DOHH2 (cell line): ENCODE data around the gene KIF26B.

Experiments used
- H3F3A ChIP-seq: fragments of 200-600 bp; sonication (generic), shearing (Covaris generic); 2 replicates; pipeline ENCODE4 v1.6.0; 2016; ENCODE audit warnings: antibody characterized with exemption, mild to moderate bottlenecking; ENCODE audit not compliant: control insufficient read depth, insufficient read depth
- H3K27ac ChIP-seq: fragments of 200-600 bp; sonication (generic); 2 replicates; pipeline ENCODE4 v1.5.1; 2014; ENCODE audit warnings: low read depth, mild to moderate bottlenecking, low read length, moderate library complexity
- H3K27me3 ChIP-seq: fragments of 200-600 bp; sonication (generic); 2 replicates; pipeline ENCODE4 v1.6.1; 2014; ENCODE audit warnings: mild to moderate bottlenecking, low read length, mixed read lengths; ENCODE audit not compliant: control insufficient read depth
- H3K36me3 ChIP-seq: fragments of 200-600 bp; sonication (generic); 2 replicates; pipeline ENCODE4 v1.6.1; 2014; ENCODE audit warnings: mild to moderate bottlenecking, low read length, moderate library complexity, mixed read lengths; ENCODE audit not compliant: control insufficient read depth
- H3K4me1 ChIP-seq: fragments of 200-600 bp; sonication (generic); 2 replicates; pipeline ENCODE4 v1.6.1; 2014; ENCODE audit warnings: mild to moderate bottlenecking, low read length, mixed read lengths; ENCODE audit not compliant: control insufficient read depth
- H3K4me2 ChIP-seq: fragments of 200-600 bp; sonication (generic); 2 replicates; pipeline ENCODE4 v1.6.0; 2014; ENCODE audit warnings: mild to moderate bottlenecking, low read length, moderate library complexity
- H3K4me3 ChIP-seq: fragments of 200-600 bp; sonication (generic); 2 replicates; pipeline ENCODE4 v1.5.1; 2014; ENCODE audit warnings: mild to moderate bottlenecking, low read length, mixed read lengths
- H3K79me2 ChIP-seq: fragments of 200-600 bp; sonication (generic); 2 replicates; pipeline ENCODE4 v1.6.1; 2014; ENCODE audit warnings: mild to moderate bottlenecking, low read length, mixed read lengths; ENCODE audit not compliant: control insufficient read depth
- H3K9me2 ChIP-seq: fragments of 200-600 bp; sonication (generic); replicated peaks from 2 replicates; pipeline ENCODE4 v1.6.1; 2014; ENCODE audit warnings: mild to moderate bottlenecking, low read length, mixed read lengths; ENCODE audit not compliant: control insufficient read depth
- H3K9me3 ChIP-seq: fragments of 200-600 bp; sonication (generic); 2 replicates; pipeline ENCODE4 v1.6.1; 2014; ENCODE audit warnings: antibody characterized with exemption, low read length, mixed read lengths; ENCODE audit not compliant: control insufficient read depth, insufficient read depth
- H4K20me1 ChIP-seq: fragments of 200-600 bp; sonication (generic); 2 replicates; pipeline ENCODE4 v1.6.0; 2014; ENCODE audit warnings: low read depth, mild to moderate bottlenecking, antibody characterized with exemption, low read length, moderate library complexity; ENCODE audit not compliant: control insufficient read depth, insufficient read depth
- CTCF ChIP-seq: fragments of 200-600 bp; sonication (generic); IDR thresholded peaks from one replicate; pipeline ENCODE4 v1.5.1; 2014; ENCODE audit warnings: antibody characterized with exemption, mild to moderate bottlenecking, low read depth, low read length; ENCODE audit not compliant: poor library complexity, severe bottlenecking
- EZH2phosphoT487 ChIP-seq: fragments of 200-600 bp; sonication (generic); IDR thresholded peaks from 2 replicates; pipeline ENCODE4 v1.6.1; 2017; ENCODE audit warnings: borderline replicate concordance, mild to moderate bottlenecking, antibody characterized with exemption, low read length, moderate library complexity, mixed read lengths

Gene KIF26B

DNA sequence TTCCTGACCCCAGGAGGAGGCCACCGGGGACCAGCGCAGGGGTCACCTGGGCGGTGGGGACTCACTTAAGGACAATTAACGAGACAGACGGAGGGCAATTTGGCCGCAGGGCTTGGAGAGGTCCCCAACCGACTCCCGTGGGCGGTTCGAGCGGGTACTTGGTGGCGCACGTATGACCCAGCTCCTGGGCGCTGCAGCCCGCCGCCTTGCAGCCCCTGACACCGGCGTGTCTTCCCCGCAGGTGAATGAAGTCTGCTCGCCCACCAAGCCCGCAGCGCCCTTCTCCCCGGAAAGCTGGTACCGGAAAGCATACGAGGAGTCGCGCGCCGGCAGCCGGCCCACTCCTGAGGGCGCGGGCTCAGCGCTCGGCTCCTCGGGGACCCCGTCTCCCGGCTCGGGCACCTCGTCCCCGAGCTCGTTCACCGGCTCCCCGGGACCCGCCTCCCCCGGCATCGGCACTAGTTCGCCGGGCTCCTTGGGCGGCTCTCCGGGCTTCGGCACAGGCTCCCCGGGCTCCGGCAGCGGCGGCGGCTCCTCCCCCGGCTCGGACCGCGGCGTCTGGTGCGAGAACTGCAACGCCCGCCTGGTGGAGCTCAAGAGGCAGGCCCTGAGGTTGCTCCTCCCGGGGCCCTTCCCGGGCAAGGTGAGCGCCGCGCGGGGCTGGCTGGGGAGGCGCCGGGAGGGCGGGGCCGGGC is 1.4 kb downstream of the KIF26B start:
- no peaks in the 10 kb centered on the region for H3K9me2 ChIP-seq
- no peaks in the 10 kb centered on the region for H4K20me1 ChIP-seq
- H3K36me3 ChIP-seq, result no peaks in the 10 kb centered on the region
- peak overlapping the region; percentile 70 for H3K4me3 ChIP-seq
- H3K79me2 ChIP-seq, result no peaks in the 10 kb centered on the region
- peaks cover 42% of the 10 kb centered on the region for H3K4me1 ChIP-seq
- no peaks in the 10 kb centered on the region for H3F3A ChIP-seq
- peaks cover 71% of the 10 kb centered on the region for H3K27me3 ChIP-seq
- no peak overlapping the region for H3K27ac ChIP-seq
- TF ChIP-seq EZH2phosphoT487, result no peak; the same call in 1 of the 2 replicates
- peak; percentile 61 for TF ChIP-seq CTCF
- peak overlapping the region; percentile 92 for H3K4me2 ChIP-seq
- H3K9me3 ChIP-seq, result no peaks in the 10 kb centered on the region

DNA sequence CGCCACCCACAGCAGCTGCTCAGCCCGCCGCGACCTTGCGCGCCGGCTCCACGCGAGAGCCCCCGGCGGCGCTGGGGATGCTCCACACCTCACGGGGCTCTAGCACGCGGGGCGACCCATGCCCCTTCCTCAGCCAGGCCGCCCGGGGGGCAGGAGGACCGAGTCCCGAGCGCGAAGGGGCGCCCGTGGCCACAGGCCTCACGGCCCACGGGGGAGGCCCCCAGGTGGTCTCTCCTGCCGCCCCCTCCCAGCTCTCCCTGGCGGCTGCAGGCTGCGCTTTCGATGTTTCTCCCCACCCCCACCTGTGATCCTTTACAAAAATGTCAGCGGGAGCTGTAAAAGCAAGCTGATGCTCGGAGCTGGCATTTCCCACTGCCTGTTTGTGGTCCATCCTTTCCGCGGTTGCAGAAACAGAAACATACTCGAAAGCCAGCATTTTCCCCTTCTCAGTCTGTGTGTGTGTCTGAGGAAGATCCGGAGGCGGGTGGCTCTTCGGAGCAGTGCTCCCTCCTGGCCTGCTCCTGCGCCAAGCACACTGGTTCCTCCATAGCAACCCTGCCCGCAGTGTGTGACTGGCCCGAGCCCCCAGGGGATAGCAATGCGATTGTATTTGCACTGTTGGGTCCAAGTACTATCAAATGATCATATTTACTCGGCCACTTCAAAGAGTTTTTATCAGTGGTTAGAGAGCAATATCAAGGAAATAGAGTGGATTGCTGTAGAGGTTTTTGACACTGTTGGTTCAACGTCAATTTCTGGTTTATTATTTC is 2.1 kb downstream of the KIF26B start:
- H3K79me2 ChIP-seq, result no peaks in the 10 kb centered on the region
- H3K4me3 ChIP-seq, result peak overlapping the region; percentile 70
- H3K9me3 ChIP-seq, result no peaks in the 10 kb centered on the region
- H4K20me1 ChIP-seq, result no peaks in the 10 kb centered on the region
- peaks cover 42% of the 10 kb centered on the region for H3K4me1 ChIP-seq
- no peak overlapping the region for H3K27ac ChIP-seq
- no peaks in the 10 kb centered on the region for H3K9me2 ChIP-seq
- no peaks in the 10 kb centered on the region for H3F3A ChIP-seq
- H3K36me3 ChIP-seq, result no peaks in the 10 kb centered on the region
- peaks cover 72% of the 10 kb centered on the region for H3K27me3 ChIP-seq
- peak overlapping the region; percentile 92 for H3K4me2 ChIP-seq
- no peak for TF ChIP-seq EZH2phosphoT487
- no peak for TF ChIP-seq CTCF

GRCh38 chr1:245158913-245159312 is 4.1 kb downstream of the KIF26B start:
- no peak for TF ChIP-seq EZH2phosphoT487
- TF ChIP-seq CTCF, result no peak
- no peak overlapping the region for H3K27ac ChIP-seq
- no peak overlapping the region for H3K4me2 ChIP-seq
- H4K20me1 ChIP-seq, result no peaks in the 10 kb centered on the region
- H3K4me3 ChIP-seq, result no peak overlapping the region
- H3K36me3 ChIP-seq, result no peaks in the 10 kb centered on the region
- no peaks in the 10 kb centered on the region for H3K9me2 ChIP-seq
- H3K79me2 ChIP-seq, result no peaks in the 10 kb centered on the region
- no peaks in the 10 kb centered on the region for H3F3A ChIP-seq
- no peaks in the 10 kb centered on the region for H3K9me3 ChIP-seq
- H3K4me1 ChIP-seq, result peaks cover 29% of the 10 kb centered on the region
- H3K27me3 ChIP-seq, result peaks cover 64% of the 10 kb centered on the region
